HEK293T (cell line): ENCODE results near the gene AEBP1.

Experiments
- CTCF ChIA-PET: fragments of 350-600 bp; formaldehyde crosslinking; extraction: SDS; loops from one replicate; lab custom pipeline; 2021; ENCODE audit warnings: antibody characterized with exemption, inconsistent platforms; lab: Yijun Ruan, JAX
- POLR2A ChIA-PET: fragments of 350-600 bp; formaldehyde crosslinking; extraction: SDS; loops from one replicate; lab custom pipeline; 2020; ENCODE audit warnings: antibody characterized with exemption, inconsistent platforms; lab: Yijun Ruan, JAX
- DNase-seq: peaks from one replicate; pipeline ENCODE4 v3.0.0; 2012; ENCODE audit warnings: mixed read lengths; ENCODE audit errors: extremely low spot score
- ARNT ChIP-seq: fragments of 450-650 bp; IDR thresholded peaks from 2 replicates; pipeline ENCODE4 v1.6.1; 2017; ENCODE audit warnings: mild to moderate bottlenecking
- BHLHE40 ChIP-seq: fragments of 450-650 bp; IDR thresholded peaks from 2 replicates; pipeline ENCODE4 v1.6.1; 2016; ENCODE audit warnings: mild to moderate bottlenecking, moderate library complexity, borderline replicate concordance
- CTBP1 ChIP-seq: fragments of 450-650 bp; IDR thresholded peaks from 2 replicates; pipeline ENCODE4 v1.6.1; 2016; ENCODE audit warnings: borderline replicate concordance
- ELF4 ChIP-seq: fragments of 450-650 bp; IDR thresholded peaks from 2 replicates; pipeline ENCODE4 v1.6.1; 2017; ENCODE audit warnings: antibody characterized with exemption
- FOXA1 ChIP-seq: fragments of 450-650 bp; IDR thresholded peaks from 2 replicates; pipeline ENCODE4 v1.6.1; 2016; ENCODE audit warnings: mild to moderate bottlenecking
- FOXK2 ChIP-seq: fragments of 450-650 bp; IDR thresholded peaks from 2 replicates; pipeline ENCODE4 v1.6.1; 2016; ENCODE audit warnings: mild to moderate bottlenecking
- FOXM1 ChIP-seq: fragments of 450-650 bp; IDR thresholded peaks from 2 replicates; pipeline ENCODE4 v1.6.1; 2017; ENCODE audit warnings: mild to moderate bottlenecking, borderline replicate concordance
- HDGF ChIP-seq: fragments of 450-650 bp; IDR thresholded peaks from 2 replicates; pipeline ENCODE4 v1.6.1; 2017; ENCODE audit warnings: antibody characterized with exemption, borderline replicate concordance
- L3MBTL2 ChIP-seq: fragments of 450-650 bp; conservative IDR thresholded peaks from 2 replicates; pipeline ENCODE4 v1.6.1; 2016; ENCODE audit warnings: mild to moderate bottlenecking
- LEF1 ChIP-seq: fragments of 450-650 bp; IDR thresholded peaks from 2 replicates; pipeline ENCODE4 v1.6.1; 2017; ENCODE audit warnings: mild to moderate bottlenecking, borderline replicate concordance
- NFRKB ChIP-seq: fragments of 450-650 bp; IDR thresholded peaks from 2 replicates; pipeline ENCODE4 v1.6.1; 2016; ENCODE audit warnings: mild to moderate bottlenecking, moderate library complexity
- SP1 ChIP-seq: fragments of 450-650 bp; IDR thresholded peaks from 2 replicates; pipeline ENCODE4 v1.6.1; 2017
- SUZ12 ChIP-seq: fragments of 450-650 bp; IDR thresholded peaks from 2 replicates; pipeline ENCODE4 v1.6.1; 2016; ENCODE audit warnings: mild to moderate bottlenecking
- TARDBP ChIP-seq: fragments of 450-650 bp; IDR thresholded peaks from 2 replicates; pipeline ENCODE4 v1.6.1; 2016
- ZNF384 ChIP-seq: fragments of 450-650 bp; IDR thresholded peaks from 2 replicates; pipeline ENCODE4 v1.6.1; 2016
- TF ChIP-seq, protein P1 (sequence below): fragments of 450-650 bp; IDR thresholded peaks from 2 replicates; pipeline ENCODE4 v1.6.1; 2016

Gene AEBP1

DNA sequence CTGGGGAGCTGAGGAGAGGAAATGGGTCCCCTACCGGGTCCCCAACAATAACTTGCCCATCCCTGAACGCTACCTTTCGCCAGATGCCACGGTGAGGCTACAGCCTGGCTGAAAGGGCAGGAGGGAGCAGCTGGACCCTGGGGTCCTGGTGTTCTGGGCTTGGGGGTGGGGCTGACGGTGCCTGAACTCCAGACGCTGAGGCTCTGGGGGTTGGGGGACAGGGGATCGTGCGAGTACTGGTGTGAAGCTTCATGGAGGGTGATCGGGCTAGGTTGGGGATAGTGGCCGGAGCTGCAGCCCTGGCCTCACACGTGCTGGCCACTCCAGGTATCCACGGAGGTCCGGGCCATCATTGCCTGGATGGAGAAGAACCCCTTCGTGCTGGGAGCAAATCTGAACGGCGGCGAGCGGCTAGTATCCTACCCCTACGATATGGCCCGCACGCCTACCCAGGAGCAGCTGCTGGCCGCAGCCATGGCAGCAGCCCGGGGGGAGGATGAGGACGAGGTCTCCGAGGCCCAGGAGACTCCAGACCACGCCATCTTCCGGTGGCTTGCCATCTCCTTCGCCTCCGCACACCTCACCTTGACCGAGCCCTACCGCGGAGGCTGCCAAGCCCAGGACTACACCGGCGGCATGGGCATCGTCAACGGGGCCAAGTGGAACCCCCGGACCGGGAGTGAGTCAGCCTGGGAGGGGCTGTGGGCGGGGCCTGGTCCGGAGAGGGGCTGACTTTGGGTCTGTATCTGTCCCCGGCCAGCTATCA lies 8.3 kb downstream of the AEBP1 start:
- ChIA-PET POLR2A (interaction anchor here (4.7 kb wide), 1 partner anchor 10 kb away, joined by 24 read pairs; the partner anchor contains the start of gene POLD2), CTCF (no interaction called here)
- TF ChIP-seq, protein P1, sequence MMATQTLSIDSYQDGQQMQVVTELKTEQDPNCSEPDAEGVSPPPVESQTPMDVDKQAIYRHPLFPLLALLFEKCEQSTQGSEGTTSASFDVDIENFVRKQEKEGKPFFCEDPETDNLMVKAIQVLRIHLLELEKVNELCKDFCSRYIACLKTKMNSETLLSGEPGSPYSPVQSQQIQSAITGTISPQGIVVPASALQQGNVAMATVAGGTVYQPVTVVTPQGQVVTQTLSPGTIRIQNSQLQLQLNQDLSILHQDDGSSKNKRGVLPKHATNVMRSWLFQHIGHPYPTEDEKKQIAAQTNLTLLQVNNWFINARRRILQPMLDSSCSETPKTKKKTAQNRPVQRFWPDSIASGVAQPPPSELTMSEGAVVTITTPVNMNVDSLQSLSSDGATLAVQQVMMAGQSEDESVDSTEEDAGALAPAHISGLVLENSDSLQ = no peak
- peak; percentile 33 for DNase-seq

DNA sequence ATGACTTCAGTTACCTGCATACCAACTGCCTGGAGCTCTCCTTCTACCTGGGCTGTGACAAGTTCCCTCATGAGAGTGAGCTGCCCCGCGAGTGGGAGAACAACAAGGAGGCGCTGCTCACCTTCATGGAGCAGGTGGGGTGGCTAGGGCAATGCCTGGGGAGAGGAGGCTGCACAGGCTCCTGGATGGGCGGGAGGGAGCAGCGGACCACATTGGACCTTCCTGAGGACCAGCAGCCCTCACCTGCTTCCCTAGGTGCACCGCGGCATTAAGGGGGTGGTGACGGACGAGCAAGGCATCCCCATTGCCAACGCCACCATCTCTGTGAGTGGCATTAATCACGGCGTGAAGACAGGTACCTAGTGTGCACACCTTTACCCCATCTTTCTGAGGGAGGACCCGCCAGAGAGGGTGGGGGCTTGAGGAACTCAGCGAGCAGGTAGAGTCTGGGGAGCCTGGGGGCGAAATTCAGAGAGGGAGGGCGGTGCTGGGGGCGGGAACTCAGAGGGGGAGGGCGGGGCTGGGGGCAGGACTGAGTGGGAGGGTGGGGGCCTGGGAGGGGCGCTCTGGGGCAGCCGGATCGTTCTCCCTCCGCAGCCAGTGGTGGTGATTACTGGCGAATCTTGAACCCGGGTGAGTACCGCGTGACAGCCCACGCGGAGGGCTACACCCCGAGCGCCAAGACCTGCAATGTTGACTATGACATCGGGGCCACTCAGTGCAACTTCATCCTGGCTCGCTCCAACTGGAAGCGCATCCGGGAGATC lies 9.0 kb downstream of the AEBP1 start:
- TF ChIP-seq ZNF384 (no peak), SP1 (no peak), ELF4 (no peak), FOXA1 (no peak), LEF1 (no peak), FOXK2 (no peak), CTBP1 (no peak), HDGF (no peak), ARNT (no peak), SUZ12 (no peak)
- TF ChIP-seq, protein P1 = no peak
- POLR2A ChIA-PET = interaction anchor here (3.2 to 4.7 kb wide), 2 partner anchors 10 to 11 kb away, joined by 11 to 24 read pairs; partner anchors contain the start of gene POLD2
- CTCF ChIA-PET = no interaction called here
- DNase-seq = no peak

DNA sequence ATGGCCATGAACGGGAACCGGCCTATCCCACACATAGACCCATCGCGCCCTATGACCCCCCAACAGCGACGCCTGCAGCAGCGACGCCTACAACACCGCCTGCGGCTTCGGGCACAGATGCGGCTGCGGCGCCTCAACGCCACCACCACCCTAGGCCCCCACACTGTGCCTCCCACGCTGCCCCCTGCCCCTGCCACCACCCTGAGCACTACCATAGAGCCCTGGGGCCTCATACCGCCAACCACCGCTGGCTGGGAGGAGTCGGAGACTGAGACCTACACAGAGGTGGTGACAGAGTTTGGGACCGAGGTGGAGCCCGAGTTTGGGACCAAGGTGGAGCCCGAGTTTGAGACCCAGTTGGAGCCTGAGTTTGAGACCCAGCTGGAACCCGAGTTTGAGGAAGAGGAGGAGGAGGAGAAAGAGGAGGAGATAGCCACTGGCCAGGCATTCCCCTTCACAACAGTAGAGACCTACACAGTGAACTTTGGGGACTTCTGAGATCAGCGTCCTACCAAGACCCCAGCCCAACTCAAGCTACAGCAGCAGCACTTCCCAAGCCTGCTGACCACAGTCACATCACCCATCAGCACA lies 9.7 kb downstream of the AEBP1 start:
- ChIA-PET CTCF (no interaction called here), POLR2A (interaction anchor here (1.5 to 3.2 kb wide), 2 partner anchors 10 to 14 kb away, joined by 3 to 11 read pairs; partner anchors contain the start of gene POLD2)
- no peak for TF ChIP-seq FOXA1
- no peak for TF ChIP-seq ZNF384
- TF ChIP-seq L3MBTL2 = no peak
- no peak for TF ChIP-seq FOXM1
- no peak for TF ChIP-seq BHLHE40
- TF ChIP-seq, protein P1 = no peak
- TF ChIP-seq NFRKB = no peak
- no peak for TF ChIP-seq ARNT
- no peak for TF ChIP-seq LEF1
- no peak for TF ChIP-seq FOXK2
- TF ChIP-seq SP1 = no peak
- no peak for TF ChIP-seq TARDBP
- no peak for TF ChIP-seq CTBP1
- DNase-seq = no peak

DNA sequence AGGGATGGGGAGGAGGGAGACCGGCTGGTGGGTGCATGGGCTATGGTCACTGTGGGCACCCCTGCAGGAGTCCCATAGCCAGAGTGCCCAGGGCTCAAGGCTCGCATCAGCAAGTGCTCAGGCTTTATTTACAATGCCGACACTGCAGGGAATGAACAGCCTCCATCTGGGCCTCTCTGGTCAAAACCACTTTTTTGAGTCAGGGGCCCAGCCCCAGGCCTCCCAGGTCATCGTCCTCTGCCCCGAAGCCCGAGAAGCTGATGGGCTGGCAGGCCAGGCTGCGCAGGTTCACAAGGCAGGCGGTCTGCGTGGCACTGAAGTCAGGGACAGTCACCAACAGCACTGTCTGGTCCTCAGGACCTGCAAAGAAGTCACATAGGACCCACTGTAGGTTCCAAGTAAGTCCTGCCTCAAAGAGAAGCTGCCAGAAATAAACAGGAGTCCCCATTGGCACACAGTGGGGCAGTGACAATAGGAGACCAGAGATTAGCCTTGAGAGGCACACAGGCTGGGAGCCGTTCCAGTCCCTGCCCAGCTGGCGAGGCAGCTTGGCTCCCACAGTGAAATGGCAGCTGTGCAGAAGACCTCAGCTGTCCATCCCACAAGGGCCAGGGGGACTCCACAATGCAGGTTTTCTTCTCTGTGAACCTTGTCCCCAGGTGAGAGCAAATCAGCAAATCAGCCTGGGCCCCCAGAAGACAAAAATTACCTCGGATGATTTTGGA lies 10.6 kb downstream of the AEBP1 start:
- no peak for DNase-seq
- CTCF ChIA-PET = interaction anchor here (1.8 kb wide), 1 partner anchor 42 kb away, joined by 4 read pairs; no protein-coding TSS in a partner anchor
- POLR2A ChIA-PET = interaction anchor here (1.5 to 3.2 kb wide), 2 partner anchors 9 to 13 kb away, joined by 3 to 11 read pairs; partner anchors contain the start of gene POLD2
- TF ChIP-seq, protein P1 = no peak
- no peak for TF ChIP-seq ARNT
- no peak for TF ChIP-seq FOXA1
- TF ChIP-seq NFRKB = no peak
- no peak for TF ChIP-seq L3MBTL2
- TF ChIP-seq SUZ12 = no peak
- TF ChIP-seq FOXM1 = no peak
- TF ChIP-seq CTBP1 = no peak
- no peak for TF ChIP-seq FOXK2
- no peak for TF ChIP-seq LEF1
- no peak for TF ChIP-seq ZNF384
